Progenitor cell of endocrine pancreas (in vitro differentiated cells): ENCODE results near the gene FHL2. TPM values are rescaled to one million over a fixed set of nuclear protein-coding genes. Genes with fewer than 3 reads are reported as not detected.

Experiments
- DNase-seq: peaks from one replicate; pipeline ENCODE4 v3.0.0; 2021; ENCODE audit warnings: low spot score; ENCODE audit not compliant: unreplicated experiment
- H3K27ac Mint-ChIP-seq: 2 replicates; pipeline ENCODE4 v1.8.0; 2021; ENCODE audit warnings: mild to moderate bottlenecking, moderate library complexity, mixed read lengths
- H3K27me3 Mint-ChIP-seq: 2 replicates; pipeline ENCODE4 v1.8.0; 2021; ENCODE audit warnings: mixed read lengths
- H3K36me3 Mint-ChIP-seq: 2 replicates; pipeline ENCODE4 v1.8.0; 2022; ENCODE audit warnings: mixed read lengths; ENCODE audit not compliant: insufficient read depth
- H3K4me1 Mint-ChIP-seq: 2 replicates; pipeline ENCODE4 v1.8.0; 2021; ENCODE audit warnings: low read depth, mixed read lengths
- H3K4me3 Mint-ChIP-seq: 2 replicates; pipeline ENCODE4 v1.8.0; 2021; ENCODE audit warnings: low read depth, mild to moderate bottlenecking, moderate library complexity, mixed read lengths
- H3K9me3 Mint-ChIP-seq: 2 replicates; pipeline ENCODE4 v1.8.0; 2021; ENCODE audit warnings: low read depth, mixed read lengths
- CTCF ChIP-seq: fragments of 200-600 bp; sonication (generic); IDR thresholded peaks from one replicate; pipeline ENCODE4 v1.5.0; 2021; ENCODE audit warnings: antibody characterized with exemption, mild to moderate bottlenecking; ENCODE audit not compliant: unreplicated experiment
- total RNA-seq: library from RNA; stranded (reverse); gene quantifications from 2 replicates; pipeline ENCODE4 v1.2.1, GENCODE V29; 2021

The FHL2 gene
- total RNA-seq, 1 donor from 2014 or later = 2.2 TPM

- no peak overlapping the region for H3K4me3 Mint-ChIP-seq
- no peaks in the 10 kb centered on the region for H3K36me3 Mint-ChIP-seq
- H3K9me3 Mint-ChIP-seq = no peaks in the 10 kb centered on the region
- H3K27ac Mint-ChIP-seq = no peak overlapping the region
- peaks cover 1% of the 10 kb centered on the region for H3K4me1 Mint-ChIP-seq
- H3K27me3 Mint-ChIP-seq = peaks cover 7% of the 10 kb centered on the region
- no peak for TF ChIP-seq CTCF
- no peak for DNase-seq
Measured at GRCh38 chr2:105443617-105444598, 45.1 kb upstream of the FHL2 start.

- DNase-seq = no peak
- Mint-ChIP-seq H3K36me3 (no peaks in the 10 kb centered on the region), H3K4me3 (no peak overlapping the region), H3K27me3 (peaks cover 7% of the 10 kb centered on the region), H3K4me1 (peaks cover 3% of the 10 kb centered on the region), H3K9me3 (no peaks in the 10 kb centered on the region), H3K27ac (no peak overlapping the region)
- no peak for TF ChIP-seq CTCF
Measured at GRCh38 chr2:105442721-105443120, 43.9 kb upstream of the FHL2 start.

- Mint-ChIP-seq H3K27me3 (peaks cover 4% of the 10 kb centered on the region), H3K36me3 (no peaks in the 10 kb centered on the region), H3K4me3 (no peak overlapping the region), H3K9me3 (no peaks in the 10 kb centered on the region), H3K4me1 (peaks cover 3% of the 10 kb centered on the region), H3K27ac (no peak overlapping the region)
- no peak for TF ChIP-seq CTCF
- DNase-seq = no peak
Measured at GRCh38 chr2:105442056-105442455, 43.2 kb upstream of the FHL2 start.

GRCh38 chr2:105439141-105439540 lies 40.3 kb upstream of the FHL2 start:
- no peak for DNase-seq
- no peaks in the 10 kb centered on the region for H3K36me3 Mint-ChIP-seq
- no peak overlapping the region for H3K27ac Mint-ChIP-seq
- H3K4me3 Mint-ChIP-seq = no peak overlapping the region
- no peaks in the 10 kb centered on the region for H3K9me3 Mint-ChIP-seq
- no peak for TF ChIP-seq CTCF
- peaks cover 2% of the 10 kb centered on the region for H3K4me1 Mint-ChIP-seq
- peaks cover 4% of the 10 kb centered on the region for H3K27me3 Mint-ChIP-seq

- no peak overlapping the region for H3K4me3 Mint-ChIP-seq
- no peak for TF ChIP-seq CTCF
- H3K4me1 Mint-ChIP-seq = peaks cover 2% of the 10 kb centered on the region
- H3K9me3 Mint-ChIP-seq = no peaks in the 10 kb centered on the region
- no peaks in the 10 kb centered on the region for H3K36me3 Mint-ChIP-seq
- peaks cover 4% of the 10 kb centered on the region for H3K27me3 Mint-ChIP-seq
- no peak for DNase-seq
- H3K27ac Mint-ChIP-seq = no peak overlapping the region
Measured at GRCh38 chr2:105438104-105438929, 39.5 kb upstream of the FHL2 start.
